Ectodermal cell (in vitro differentiated cells): ENCODE measurements around the gene CDK5.
"Not testable (repeated sequence)": the region's sequence is repeated elsewhere in the genome, so short reads cannot be mapped to it uniquely, and the experiment has no call there.

Experiments
- H3K27ac ChIP-seq: 2 replicates; pipeline ENCODE4 v1.7.0; 2013; ENCODE audit warnings: mild to moderate bottlenecking, low read depth, low read length; ENCODE audit not compliant: insufficient read depth, poor library complexity, severe bottlenecking
- H3K27me3 ChIP-seq: 2 replicates; pipeline ENCODE4 v1.7.0; 2013; ENCODE audit warnings: mild to moderate bottlenecking, low read length; ENCODE audit not compliant: insufficient read depth, control insufficient read depth, poor library complexity, severe bottlenecking
- H3K36me3 ChIP-seq: one replicate; pipeline ENCODE4 v1.7.0; 2013; ENCODE audit warnings: low read length; ENCODE audit not compliant: control insufficient read depth, insufficient read depth
- H3K4me1 ChIP-seq: one replicate; pipeline ENCODE4 v1.7.0; 2013; ENCODE audit warnings: low read length; ENCODE audit not compliant: control insufficient read depth, insufficient read depth
- H3K4me3 ChIP-seq: 2 replicates; pipeline ENCODE4 v1.7.0; 2013; ENCODE audit warnings: low read depth, low read length, control low read depth; ENCODE audit not compliant: insufficient read depth
- H3K9me3 ChIP-seq: 2 replicates; pipeline ENCODE4 v1.7.0; 2013; ENCODE audit warnings: mild to moderate bottlenecking, low read length, moderate library complexity; ENCODE audit not compliant: control insufficient read depth
- WGBS, 2 experiments: methylation state at CpG; one replicate each; pipeline ENCODE4 v1.1.7; 2013; ENCODE audit warnings: missing lambda C conversion rate in 2 of 2; 5-methylcytosine and 5-hydroxymethylcytosine counted together

CDK5 gene

DNA sequence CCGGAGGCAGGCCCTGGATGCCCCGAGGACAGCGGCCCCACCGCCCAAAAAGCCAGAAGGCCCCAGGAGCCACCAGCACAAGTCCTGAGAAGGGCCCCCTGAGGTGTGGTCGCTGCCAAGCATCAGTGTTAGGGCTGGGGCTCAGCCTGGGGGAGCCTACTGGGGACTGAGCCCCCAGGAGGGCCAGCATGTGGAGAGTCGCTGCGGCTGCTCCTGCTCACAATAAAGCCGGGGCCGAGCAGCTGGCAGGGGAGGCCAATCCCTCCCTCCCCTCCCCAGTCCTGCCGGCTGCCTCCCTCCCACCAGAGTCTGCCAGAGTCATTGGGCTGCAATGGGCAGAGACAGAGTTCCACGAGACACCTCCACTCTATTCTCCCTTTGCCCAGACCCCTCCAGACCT is 12.4 kb downstream of the CDK5 start:
- H3K4me3 ChIP-seq = no peak overlapping the region
- peaks cover 18% of the 10 kb centered on the region for H3K27me3 ChIP-seq
- H3K36me3 ChIP-seq = no peaks in the 10 kb centered on the region
- no peaks in the 10 kb centered on the region for H3K9me3 ChIP-seq
- no peak overlapping the region for H3K27ac ChIP-seq
- 85 to 86% methylated on average over 11 of the region's 11 CpGs for WGBS, 2 experiments
- H3K4me1 ChIP-seq = no peaks in the 10 kb centered on the region

GRCh38 chr7:151043959-151044358 is 13.7 kb downstream of the CDK5 start:
- Histone ChIP-seq H3K4me3 (no peak overlapping the region), H3K4me1 (no peaks in the 10 kb centered on the region), H3K27ac (no peak overlapping the region), H3K9me3 (no peaks in the 10 kb centered on the region), H3K36me3 (no peaks in the 10 kb centered on the region), H3K27me3 (peaks cover 7% of the 10 kb centered on the region)
- WGBS, 2 experiments = 95 to 96% methylated on average over 20 of the region's 20 CpGs

DNA sequence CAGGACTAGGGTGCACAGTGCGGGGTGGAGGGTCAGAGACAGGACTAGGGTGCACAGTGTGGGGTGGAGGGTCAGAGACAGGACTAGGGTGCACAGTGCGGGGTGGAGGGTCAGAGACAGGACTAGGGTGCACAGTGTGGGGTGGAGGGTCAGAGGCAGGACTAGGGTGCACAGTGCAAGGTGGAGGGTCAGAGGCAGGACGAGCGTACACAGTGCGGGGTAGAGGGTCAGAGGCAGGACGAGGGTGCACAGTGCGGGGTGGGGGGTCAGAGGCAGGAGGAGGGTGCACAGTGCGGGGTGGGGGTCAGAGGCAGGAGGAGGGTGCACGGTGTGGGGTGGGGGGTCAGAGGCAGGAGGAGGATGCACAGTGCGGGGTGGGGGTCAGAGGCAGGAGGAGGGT is 14.2 kb downstream of the CDK5 start:
- H3K27ac ChIP-seq, H3K4me1 ChIP-seq, H3K27me3 ChIP-seq, H3K4me3 ChIP-seq, H3K36me3 ChIP-seq, H3K9me3 ChIP-seq: not testable (repeated sequence)
- WGBS, 2 experiments = 89 to 90% methylated on average over 10 of the region's 10 CpGs

- Histone ChIP-seq H3K36me3 (no peaks in the 10 kb centered on the region), H3K9me3 (no peaks in the 10 kb centered on the region), H3K4me3 (no peak overlapping the region), H3K4me1 (no peaks in the 10 kb centered on the region), H3K27me3 (no peaks in the 10 kb centered on the region), H3K27ac (no peak overlapping the region)
- 93 to 94% methylated on average over 30 of the region's 30 CpGs for WGBS, 2 experiments
Measured at GRCh38 chr7:151040616-151041375, 16.9 kb downstream of the CDK5 start.

GRCh38 chr7:151039850-151040548 is 17.7 kb downstream of the CDK5 start:
- 87% methylated on average over 18 of the region's 18 CpGs for WGBS, 2 experiments
- Histone ChIP-seq H3K36me3 (no peaks in the 10 kb centered on the region), H3K27ac (no peak overlapping the region), H3K4me1 (no peaks in the 10 kb centered on the region), H3K9me3 (no peaks in the 10 kb centered on the region), H3K4me3 (no peak overlapping the region), H3K27me3 (no peaks in the 10 kb centered on the region)

DNA sequence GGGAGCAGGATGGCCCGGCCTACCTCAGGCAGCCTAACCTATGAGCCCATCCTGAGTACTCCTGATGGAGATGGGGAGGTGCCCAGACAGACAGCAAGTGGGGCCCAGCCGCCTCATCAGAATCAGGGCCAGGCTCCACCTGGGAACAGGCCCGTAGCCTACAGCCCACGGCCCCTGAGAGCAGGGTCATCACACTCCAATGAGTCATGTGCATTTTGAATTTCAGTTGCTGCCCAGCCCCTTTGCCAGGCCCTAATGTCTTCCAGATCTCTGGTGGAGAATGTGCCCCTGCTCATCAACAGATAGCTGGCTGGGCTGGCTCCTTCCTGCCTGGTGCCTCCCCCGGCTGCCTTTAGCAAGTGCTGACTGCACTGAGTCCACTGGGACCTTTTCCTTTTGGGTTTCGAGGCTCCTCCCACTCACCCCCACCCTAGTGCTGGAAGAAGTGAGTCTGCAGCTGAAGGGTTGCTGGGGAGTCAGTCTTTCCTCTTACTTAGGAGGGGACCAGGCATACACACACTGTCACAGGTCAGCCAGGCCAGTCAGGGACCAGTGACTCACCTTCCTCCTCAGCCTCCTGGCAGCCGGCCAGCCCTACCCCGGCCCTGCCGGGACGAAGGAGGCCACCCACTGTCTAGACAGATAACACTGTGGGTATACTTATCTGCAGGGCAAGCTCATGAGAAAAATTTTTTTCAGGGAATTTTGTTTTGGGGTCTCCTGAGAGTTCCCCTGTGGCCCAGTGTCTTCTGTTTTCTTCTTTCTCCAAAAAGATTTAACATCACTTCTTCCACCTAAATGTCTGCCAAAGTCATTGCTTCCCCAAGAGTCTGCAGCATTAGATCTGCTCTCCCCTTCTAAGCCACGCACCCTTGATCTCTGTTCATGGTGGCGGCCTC is 18.5 kb downstream of the CDK5 start:
- no peaks in the 10 kb centered on the region for H3K4me1 ChIP-seq
- no peaks in the 10 kb centered on the region for H3K9me3 ChIP-seq
- no peak overlapping the region for H3K27ac ChIP-seq
- no peak overlapping the region for H3K4me3 ChIP-seq
- WGBS, 2 experiments = 74 to 76% methylated on average over 12 of the region's 12 CpGs
- no peaks in the 10 kb centered on the region for H3K27me3 ChIP-seq
- H3K36me3 ChIP-seq = no peaks in the 10 kb centered on the region

DNA sequence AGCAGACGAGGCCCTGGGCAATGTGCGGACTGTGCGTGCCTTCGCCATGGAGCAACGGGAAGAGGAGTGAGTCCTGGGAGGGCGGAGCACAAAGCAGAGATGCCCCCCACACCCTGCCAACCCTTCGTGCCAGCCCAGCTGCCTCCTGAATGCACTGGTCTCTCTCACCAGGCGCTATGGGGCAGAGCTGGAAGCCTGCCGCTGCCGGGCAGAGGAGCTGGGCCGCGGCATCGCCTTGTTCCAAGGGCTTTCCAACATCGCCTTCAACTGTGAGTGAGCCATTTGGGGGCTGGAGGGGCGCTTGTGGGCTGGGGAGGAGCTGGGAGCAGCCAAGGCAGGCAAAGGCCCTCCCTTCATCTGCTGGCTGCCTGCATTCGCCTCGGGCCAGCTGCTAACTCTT is 21.8 kb downstream of the CDK5 start:
- H3K27me3 ChIP-seq = no peaks in the 10 kb centered on the region
- H3K4me1 ChIP-seq = no peaks in the 10 kb centered on the region
- H3K9me3 ChIP-seq = no peaks in the 10 kb centered on the region
- H3K27ac ChIP-seq = no peak overlapping the region
- H3K36me3 ChIP-seq = no peaks in the 10 kb centered on the region
- H3K4me3 ChIP-seq = no peak overlapping the region
- 95 to 96% methylated on average over 17 of the region's 17 CpGs for WGBS, 2 experiments

GRCh38 chr7:151035026-151035717 is 22.5 kb downstream of the CDK5 start:
- Histone ChIP-seq H3K27me3 (no peaks in the 10 kb centered on the region), H3K27ac (no peak overlapping the region), H3K9me3 (no peaks in the 10 kb centered on the region), H3K36me3 (no peaks in the 10 kb centered on the region), H3K4me1 (no peaks in the 10 kb centered on the region), H3K4me3 (no peak overlapping the region)
- 92 to 93% methylated on average over 21 of the region's 21 CpGs for WGBS, 2 experiments

GRCh38 chr7:151034312-151035025 is 23.2 kb downstream of the CDK5 start:
- Histone ChIP-seq H3K27ac (no peak overlapping the region), H3K27me3 (no peaks in the 10 kb centered on the region), H3K4me3 (no peak overlapping the region), H3K9me3 (no peaks in the 10 kb centered on the region), H3K4me1 (no peaks in the 10 kb centered on the region), H3K36me3 (no peaks in the 10 kb centered on the region)
- WGBS, 2 experiments = 94 to 95% methylated on average over 21 of the region's 21 CpGs
